HEK293T (cell line): ENCODE measurements around the gene ARMC9.

Source experiments
- BHLHE40 ChIP-seq: fragments of 450-650 bp; IDR thresholded peaks from 2 replicates; pipeline ENCODE4 v1.6.1; 2016; ENCODE audit warnings: mild to moderate bottlenecking, moderate library complexity, borderline replicate concordance
- ELF4 ChIP-seq: fragments of 450-650 bp; IDR thresholded peaks from 2 replicates; pipeline ENCODE4 v1.6.1; 2017; ENCODE audit warnings: antibody characterized with exemption
- FOXA1 ChIP-seq: fragments of 450-650 bp; IDR thresholded peaks from 2 replicates; pipeline ENCODE4 v1.6.1; 2016; ENCODE audit warnings: mild to moderate bottlenecking
- FOXK2 ChIP-seq: fragments of 450-650 bp; IDR thresholded peaks from 2 replicates; pipeline ENCODE4 v1.6.1; 2016; ENCODE audit warnings: mild to moderate bottlenecking
- FOXM1 ChIP-seq: fragments of 450-650 bp; IDR thresholded peaks from 2 replicates; pipeline ENCODE4 v1.6.1; 2017; ENCODE audit warnings: mild to moderate bottlenecking, borderline replicate concordance
- L3MBTL2 ChIP-seq: fragments of 450-650 bp; conservative IDR thresholded peaks from 2 replicates; pipeline ENCODE4 v1.6.1; 2016; ENCODE audit warnings: mild to moderate bottlenecking
- LEF1 ChIP-seq: fragments of 450-650 bp; IDR thresholded peaks from 2 replicates; pipeline ENCODE4 v1.6.1; 2017; ENCODE audit warnings: mild to moderate bottlenecking, borderline replicate concordance
- NFRKB ChIP-seq: fragments of 450-650 bp; IDR thresholded peaks from 2 replicates; pipeline ENCODE4 v1.6.1; 2016; ENCODE audit warnings: mild to moderate bottlenecking, moderate library complexity
- SP1 ChIP-seq: fragments of 450-650 bp; IDR thresholded peaks from 2 replicates; pipeline ENCODE4 v1.6.1; 2017
- SUZ12 ChIP-seq: fragments of 450-650 bp; IDR thresholded peaks from 2 replicates; pipeline ENCODE4 v1.6.1; 2016; ENCODE audit warnings: mild to moderate bottlenecking
- TARDBP ChIP-seq: fragments of 450-650 bp; IDR thresholded peaks from 2 replicates; pipeline ENCODE4 v1.6.1; 2016

GRCh38 chr2:231372326-231372725 lies 173.9 kb downstream of the ARMC9 start:
- no peak for TF ChIP-seq L3MBTL2
- no peak for TF ChIP-seq BHLHE40
- no peak for TF ChIP-seq FOXK2
- TF ChIP-seq LEF1 = no peak
- no peak for TF ChIP-seq NFRKB
- TF ChIP-seq SUZ12 = no peak
- no peak for TF ChIP-seq ELF4
- no peak for TF ChIP-seq TARDBP
- TF ChIP-seq SP1 = no peak
- no peak for TF ChIP-seq FOXM1
- TF ChIP-seq FOXA1 = no peak
